Kidney epithelial cell (primary cell): Measurements from ENCODE around the gene EIF1AD. TPM values are rescaled to one million over a fixed set of nuclear protein-coding genes. Genes with fewer than 3 reads are reported as not detected.

ENCODE experiments used
- DNase-seq: peaks from one replicate; pipeline ENCODE4 v3.0.0-alpha.2; 2010; ENCODE audit warnings: low read depth
- H3K27me3 ChIP-seq: 2 replicates; pipeline ENCODE4 v1.6.0; 2011; ENCODE audit warnings: low read length; ENCODE audit not compliant: control insufficient read depth, insufficient read depth
- H3K36me3 ChIP-seq: 2 replicates; pipeline ENCODE4 v1.5.1; 2011; ENCODE audit warnings: low read length; ENCODE audit not compliant: control insufficient read depth, insufficient read depth
- H3K4me3 ChIP-seq: 2 replicates; pipeline ENCODE4 v1.5.1; 2011; ENCODE audit warnings: low read depth, mild to moderate bottlenecking, control low read depth, low read length
- total RNA-seq: library from RNA; depleted of rRNA; stranded (reverse); fragments of >200 nt; gene quantifications from 2 replicates; pipeline ENCODE4 v1.2.3, GENCODE V29; 2015
- TF ChIP-seq, protein P1 (sequence below): IDR thresholded peaks from 2 replicates; pipeline ENCODE4 v1.5.1; 2011; ENCODE audit warnings: mild to moderate bottlenecking, moderate library complexity, low read length, control low read depth, inconsistent platforms; ENCODE audit not compliant: insufficient read depth, poor library complexity, severe bottlenecking

Gene EIF1AD
- total RNA-seq, 1 donor from 2014 or later: 33.4 TPM

DNA sequence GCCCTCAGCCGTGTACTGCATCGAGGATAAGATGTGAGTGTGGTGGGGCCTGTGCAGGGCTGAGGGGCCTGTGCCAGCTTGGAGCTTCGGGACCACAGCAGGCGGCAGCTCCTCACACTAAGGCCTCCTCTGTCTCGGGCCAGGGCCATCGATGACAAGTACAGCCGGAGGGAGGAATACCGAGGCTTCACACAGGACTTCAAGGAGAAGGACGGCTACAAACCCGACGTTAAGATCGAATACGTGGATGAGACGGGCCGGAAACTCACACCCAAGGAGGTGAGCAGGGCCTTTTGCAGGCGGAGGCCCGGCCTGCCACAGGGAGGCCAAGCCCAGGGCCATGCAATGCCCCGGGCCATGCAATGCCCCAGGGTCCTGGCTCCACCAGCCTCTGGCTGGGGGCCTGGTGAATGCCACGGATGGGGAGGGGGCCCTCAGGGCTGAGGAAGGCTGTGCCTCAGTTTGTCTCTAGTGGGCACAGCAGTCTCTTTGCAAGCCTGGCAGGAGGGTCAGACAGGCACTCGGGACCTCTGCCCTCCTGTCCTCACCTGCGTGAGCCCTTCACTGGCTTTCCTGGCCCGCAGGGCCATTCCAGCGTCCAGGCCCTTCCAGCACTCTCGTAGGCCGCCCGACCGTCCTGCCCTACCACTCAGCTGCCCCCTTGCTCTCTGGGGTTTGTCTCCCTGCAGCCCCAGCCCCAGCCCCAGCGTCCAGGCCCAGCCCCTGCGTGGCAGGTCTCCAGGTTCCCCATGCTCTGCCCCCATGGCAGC is 24.2 kb downstream of the EIF1AD start:
- TF ChIP-seq, protein P1, sequence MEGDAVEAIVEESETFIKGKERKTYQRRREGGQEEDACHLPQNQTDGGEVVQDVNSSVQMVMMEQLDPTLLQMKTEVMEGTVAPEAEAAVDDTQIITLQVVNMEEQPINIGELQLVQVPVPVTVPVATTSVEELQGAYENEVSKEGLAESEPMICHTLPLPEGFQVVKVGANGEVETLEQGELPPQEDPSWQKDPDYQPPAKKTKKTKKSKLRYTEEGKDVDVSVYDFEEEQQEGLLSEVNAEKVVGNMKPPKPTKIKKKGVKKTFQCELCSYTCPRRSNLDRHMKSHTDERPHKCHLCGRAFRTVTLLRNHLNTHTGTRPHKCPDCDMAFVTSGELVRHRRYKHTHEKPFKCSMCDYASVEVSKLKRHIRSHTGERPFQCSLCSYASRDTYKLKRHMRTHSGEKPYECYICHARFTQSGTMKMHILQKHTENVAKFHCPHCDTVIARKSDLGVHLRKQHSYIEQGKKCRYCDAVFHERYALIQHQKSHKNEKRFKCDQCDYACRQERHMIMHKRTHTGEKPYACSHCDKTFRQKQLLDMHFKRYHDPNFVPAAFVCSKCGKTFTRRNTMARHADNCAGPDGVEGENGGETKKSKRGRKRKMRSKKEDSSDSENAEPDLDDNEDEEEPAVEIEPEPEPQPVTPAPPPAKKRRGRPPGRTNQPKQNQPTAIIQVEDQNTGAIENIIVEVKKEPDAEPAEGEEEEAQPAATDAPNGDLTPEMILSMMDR: no peak
- H3K27me3 ChIP-seq: no peaks in the 10 kb centered on the region
- peaks cover 1% of the 10 kb centered on the region for H3K36me3 ChIP-seq
- DNase-seq: no peak
- H3K4me3 ChIP-seq: no peak overlapping the region

DNA sequence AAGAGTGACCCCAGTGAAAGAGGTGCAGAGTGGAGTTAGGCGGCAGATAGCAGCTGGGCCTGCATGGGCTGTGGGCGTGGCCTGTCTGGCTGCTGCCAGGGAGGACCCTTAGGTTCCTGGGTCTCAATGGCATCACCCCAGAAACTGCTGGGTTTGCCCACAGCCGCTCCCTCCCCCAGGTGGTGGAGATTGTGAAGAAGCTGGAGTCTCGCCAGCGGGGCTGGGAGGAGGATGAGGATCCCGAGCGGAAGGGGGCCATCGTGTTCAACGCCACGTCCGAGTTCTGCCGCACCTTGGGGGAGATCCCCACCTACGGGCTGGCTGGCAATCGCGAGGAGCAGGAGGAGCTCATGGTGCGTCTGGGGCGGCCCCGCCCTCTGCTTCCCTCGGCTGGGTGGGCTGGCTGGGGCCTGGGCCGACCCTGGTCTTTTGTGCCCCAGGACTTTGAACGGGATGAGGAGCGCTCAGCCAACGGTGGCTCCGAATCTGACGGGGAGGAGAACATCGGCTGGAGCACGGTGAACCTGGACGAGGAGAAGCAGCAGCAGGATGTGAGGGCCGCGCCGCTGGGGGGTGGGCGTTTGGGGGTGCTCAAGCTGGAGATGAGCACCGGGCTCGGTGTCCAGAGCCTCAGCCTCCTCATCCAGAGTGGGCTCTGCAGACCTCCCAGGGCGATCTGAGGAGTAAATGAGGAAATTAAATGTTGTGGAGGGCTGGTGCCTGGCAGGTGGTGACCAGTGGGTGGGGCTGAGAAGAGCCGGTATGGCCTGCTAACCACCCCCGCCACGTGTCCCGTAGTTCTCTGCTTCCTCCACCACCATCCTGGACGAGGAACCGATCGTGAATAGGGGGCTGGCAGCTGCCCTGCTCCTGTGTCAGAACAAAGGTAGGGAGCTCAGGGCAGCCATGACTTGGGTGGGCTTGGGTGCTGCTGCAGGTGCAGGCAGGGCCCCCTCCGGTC is 25.5 kb downstream of the EIF1AD start:
- Histone ChIP-seq H3K27me3 (no peaks in the 10 kb centered on the region), H3K4me3 (no peak overlapping the region), H3K36me3 (peaks cover 1% of the 10 kb centered on the region)
- TF ChIP-seq, protein P1: no peak
- no peak for DNase-seq

DNA sequence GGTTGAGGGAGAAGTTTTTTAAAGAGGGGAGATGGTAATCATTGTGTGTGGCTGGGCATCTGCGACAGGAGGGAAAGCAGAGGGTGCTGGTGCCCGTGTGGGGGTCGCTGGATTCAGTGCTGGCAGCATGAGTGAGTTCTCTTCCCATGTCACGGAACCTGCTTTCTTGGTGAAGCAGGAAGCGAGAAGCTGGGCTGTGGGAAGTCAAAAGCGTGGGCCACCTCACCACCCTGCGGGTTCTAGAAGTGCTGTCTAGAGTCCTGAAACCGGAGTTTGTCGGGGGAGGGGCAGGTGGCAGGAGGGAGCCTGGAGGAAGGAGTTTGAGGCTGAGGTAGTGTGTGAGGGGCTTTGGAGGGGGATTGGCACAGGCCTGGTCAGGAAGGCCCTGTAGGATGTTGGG is 26.2 kb downstream of the EIF1AD start:
- Histone ChIP-seq H3K36me3 (peaks cover 1% of the 10 kb centered on the region), H3K27me3 (no peaks in the 10 kb centered on the region), H3K4me3 (no peak overlapping the region)
- TF ChIP-seq, protein P1: no peak
- no peak for DNase-seq

DNA sequence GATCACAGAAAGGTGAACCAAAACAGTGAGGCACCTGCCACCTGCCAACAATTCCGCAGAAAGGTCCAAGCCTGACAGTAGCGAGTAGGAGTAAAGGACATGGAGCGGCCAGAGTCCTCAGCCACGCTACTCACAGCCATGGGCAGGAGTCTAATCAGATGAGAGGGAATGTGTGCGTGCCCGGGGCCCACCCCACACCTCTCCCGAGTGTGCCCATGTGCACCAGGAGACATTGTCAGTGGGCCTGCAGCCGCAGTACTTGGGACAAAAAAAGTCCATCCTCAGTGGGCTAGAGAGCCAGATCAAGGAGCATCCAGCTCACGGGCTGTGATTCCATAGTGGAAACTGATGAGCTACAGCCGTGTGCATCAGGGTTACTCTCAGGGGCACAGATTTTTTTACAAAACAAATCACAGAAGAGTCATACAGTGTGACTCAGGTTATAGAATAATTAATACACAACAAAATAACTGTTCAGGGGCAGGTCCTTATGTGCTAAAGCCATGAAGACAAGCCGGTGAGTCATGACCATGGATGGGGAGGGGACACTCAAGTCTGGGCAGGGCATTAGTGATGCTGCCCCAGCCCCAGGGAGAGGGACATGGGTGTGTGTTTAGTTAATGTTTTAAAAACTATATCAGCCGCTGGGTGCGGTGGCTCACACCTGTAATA is 28.4 kb downstream of the EIF1AD start:
- Histone ChIP-seq H3K27me3 (no peaks in the 10 kb centered on the region), H3K36me3 (no peaks in the 10 kb centered on the region), H3K4me3 (no peak overlapping the region)
- TF ChIP-seq, protein P1: no peak
- DNase-seq: no peak

DNA sequence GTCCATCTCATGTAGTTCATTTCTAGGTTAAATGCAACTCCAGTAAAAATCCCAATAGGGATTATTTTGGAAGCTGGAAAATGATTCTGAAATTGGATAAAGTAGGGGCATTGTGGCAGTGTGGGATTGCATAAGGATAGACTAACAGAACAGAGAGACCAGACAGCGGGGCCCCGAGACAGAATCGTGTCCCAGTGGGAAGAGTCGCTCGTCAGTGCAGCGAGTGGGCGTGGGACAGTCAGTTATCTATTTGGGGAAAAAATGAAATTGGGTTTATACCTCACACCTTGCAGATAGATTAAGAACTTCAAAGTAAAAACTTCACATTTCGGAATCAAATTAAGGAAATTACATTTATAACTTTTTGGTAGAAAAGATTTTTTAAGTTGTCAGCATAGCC is 29.8 kb downstream of the EIF1AD start:
- Histone ChIP-seq H3K27me3 (no peaks in the 10 kb centered on the region), H3K36me3 (peaks cover 2% of the 10 kb centered on the region), H3K4me3 (no peak overlapping the region)
- DNase-seq: no peak
- TF ChIP-seq, protein P1: no peak
